HG02678 (cell line): ENCODE data around the gene EXTL1.

Experiments used
- ATAC-seq: cut with Tn5 transposase; IDR thresholded peaks from one replicate; pipeline ENCODE4 v1.9.1; 2021; ENCODE audit warnings: mild to moderate bottlenecking, moderate library complexity; ENCODE audit not compliant: unreplicated experiment

EXTL1 gene

DNA sequence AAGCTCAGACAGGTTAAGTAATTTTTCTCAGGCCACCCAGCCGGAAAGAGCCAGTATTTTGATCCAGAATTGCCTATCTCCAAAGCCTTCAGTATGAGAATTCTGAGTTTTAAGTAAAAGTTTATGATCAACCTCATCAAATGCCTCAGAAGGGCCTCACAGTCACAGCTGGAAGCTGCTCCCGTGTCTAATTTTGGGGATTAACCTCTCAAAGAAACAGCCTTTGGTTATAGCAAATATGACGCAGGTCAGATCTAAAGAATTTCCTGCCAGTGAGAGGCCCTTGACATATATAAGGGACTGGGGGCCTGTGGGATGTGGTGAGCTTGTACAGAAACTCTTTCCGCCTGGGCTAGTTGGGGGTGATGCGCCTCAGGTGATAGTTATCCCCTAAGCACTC is 2.3 kb downstream of the EXTL1 start:
- no peak for ATAC-seq

DNA sequence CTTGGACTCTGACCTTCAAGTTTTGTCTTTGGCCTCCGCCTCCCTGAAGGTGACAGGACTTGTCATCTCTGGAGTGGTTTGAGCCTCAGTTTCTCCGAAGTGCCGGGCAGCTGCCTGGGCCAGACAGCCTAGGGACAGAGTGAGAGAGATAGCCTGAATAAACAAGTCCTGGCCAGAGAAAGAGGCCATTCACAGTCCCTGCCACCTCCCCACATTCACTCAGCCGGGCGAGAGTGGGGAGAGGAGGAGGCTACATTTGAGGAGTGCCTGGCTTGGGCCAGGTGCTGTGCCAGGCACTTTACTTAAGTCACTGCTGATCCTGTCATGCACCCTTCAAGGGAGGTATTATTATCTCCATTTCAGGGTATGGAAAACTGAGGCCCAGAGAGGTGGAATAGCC is 3.5 kb downstream of the EXTL1 start:
- ATAC-seq: no peak

DNA sequence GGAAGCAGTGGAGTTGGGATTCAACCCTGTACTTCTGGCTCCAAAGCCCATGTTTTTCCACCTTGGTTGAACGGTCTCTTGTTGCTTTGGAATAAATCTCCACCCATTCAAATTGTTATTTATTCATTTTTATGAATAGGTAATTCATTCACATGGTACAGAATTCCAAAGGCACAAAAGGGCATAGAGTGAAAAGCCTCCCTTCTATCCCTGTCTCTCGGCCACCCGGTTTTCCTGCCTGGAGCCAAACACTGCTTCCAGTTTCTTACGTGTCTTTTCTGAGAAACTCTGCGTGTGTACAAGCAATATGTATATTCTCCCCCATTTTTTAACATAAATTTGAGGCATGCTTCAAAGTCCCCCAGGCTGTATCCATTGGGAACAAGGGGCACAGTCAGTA is 3.9 kb downstream of the EXTL1 start:
- no peak for ATAC-seq

DNA sequence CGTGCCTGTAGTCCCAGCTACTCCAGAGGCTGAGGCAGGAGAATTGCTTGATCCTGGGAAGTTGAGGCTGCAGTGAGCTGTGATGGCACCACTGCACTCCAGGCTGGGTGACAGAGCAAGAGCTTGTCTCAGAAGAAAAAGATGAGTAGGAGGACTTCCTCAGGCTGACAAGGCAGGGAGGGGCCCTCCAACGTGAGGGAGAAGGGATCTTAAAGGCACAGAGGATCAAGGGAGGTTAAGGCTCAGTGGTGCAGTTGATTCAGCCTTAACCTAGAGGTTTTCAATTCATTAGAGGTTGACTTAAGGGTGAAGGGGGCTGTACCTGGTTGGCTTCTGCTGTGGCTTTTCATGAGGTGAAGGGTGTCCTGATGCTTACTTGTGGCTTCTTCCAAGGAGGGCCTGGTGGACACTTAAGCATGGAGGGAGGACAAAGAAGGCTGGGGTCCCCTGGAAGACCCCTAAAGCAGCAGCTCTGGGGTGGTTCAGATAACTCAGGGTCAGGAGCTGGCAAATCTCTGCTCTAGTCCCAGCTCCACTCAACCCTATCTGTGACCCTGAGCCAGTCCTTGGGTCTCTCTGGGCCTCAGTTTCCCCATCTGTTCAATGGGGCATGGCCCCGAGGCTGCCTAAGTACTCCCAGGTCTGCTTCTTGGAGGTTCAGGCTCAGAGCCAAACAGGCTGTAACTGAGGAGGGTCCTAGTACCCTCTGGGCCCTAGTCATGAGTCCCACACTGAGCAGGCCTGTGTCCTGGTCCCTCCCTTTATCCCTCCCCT is 6.3 kb downstream of the EXTL1 start:
- ATAC-seq: no peak

DNA sequence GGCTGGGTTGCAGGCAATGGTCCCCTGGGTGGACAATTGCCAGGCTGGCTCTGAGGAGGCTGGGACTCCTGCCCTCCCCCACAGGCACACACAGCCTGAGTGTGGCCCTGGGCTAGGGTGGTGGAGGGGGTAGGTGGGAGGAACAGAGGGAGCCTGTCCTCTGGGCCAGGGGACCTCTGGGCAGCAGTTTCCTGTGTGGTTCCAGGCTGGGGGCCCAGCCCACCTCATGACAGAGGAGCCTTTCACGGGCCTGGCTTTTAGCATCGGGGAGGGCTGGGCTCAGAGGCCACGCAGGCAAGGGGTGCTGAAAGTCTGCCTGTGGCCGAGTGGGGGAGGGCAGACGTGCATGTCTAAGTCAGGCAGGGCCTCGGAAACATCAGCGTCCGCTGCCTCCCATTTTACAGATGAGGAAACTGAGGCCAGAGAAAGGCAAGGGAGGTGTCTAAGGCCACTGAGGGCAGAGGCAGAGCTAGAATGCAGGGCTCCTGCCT is 7.0 kb downstream of the EXTL1 start:
- no peak for ATAC-seq

DNA sequence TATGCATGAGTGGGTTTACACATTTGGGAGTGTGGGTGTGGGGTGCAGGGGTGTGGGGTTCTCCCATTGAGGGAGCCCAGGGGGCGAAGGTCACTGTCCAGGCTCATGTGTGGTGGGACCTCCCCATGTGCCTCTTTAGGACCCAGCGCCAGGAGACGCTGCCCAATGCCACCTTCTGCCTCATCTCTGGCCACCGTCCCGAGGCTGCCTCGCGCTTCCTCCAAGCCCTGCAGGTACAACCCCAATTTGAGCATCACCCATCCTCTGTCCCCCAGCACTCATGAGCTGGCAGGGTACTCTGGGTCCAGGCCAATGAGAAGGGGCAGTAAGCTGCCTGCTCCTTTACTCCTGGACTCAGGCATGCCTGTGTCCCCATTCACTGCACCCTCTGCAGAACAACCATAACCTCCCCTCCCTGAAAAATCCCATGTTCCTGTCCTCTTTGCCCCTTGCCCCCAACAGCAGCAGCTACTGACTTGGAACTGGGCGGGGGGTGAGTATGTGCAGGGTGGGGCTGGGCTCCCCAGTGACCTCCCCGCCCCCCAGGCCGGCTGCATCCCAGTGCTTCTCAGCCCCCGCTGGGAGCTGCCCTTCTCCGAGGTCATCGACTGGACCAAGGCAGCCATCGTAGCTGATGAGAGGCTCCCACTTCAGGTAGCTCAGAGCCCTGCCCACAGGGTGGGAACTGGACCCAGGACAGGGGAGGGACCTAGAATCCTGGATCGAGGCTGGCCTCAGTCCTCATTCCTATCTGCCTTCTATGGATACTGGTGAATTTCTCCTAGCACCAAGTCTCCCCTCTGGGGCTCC is 7.7 kb downstream of the EXTL1 start:
- ATAC-seq: no peak

DNA sequence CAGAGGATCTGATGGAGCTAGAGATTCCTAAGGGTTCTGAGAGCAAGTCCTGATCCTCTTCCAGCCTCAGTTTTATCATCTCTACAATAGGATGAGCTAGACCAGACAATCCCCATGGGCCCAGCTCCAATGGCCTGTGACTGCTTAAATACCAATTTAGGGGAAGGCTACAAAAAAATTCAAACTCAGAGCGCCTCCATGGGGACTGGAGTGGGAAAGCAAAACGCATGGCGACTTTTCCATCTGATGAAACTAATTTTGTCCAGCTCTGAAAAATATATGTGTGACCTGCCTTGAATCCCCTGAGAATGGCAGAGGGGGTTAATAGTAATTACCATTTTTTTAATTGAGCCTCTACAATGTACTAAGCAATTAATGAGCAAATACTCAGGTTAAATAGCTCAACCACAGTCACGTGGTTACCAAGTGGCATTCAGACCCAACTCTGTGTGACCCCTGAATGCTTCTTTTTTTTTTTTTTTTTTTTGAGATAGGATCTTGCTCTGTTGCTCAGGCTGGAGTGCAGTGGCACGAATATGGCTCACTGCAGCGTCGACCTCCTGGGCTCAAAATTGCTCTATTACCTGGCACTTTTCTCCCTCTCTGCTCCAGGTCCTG is 8.4 kb downstream of the EXTL1 start:
- ATAC-seq: no peak

DNA sequence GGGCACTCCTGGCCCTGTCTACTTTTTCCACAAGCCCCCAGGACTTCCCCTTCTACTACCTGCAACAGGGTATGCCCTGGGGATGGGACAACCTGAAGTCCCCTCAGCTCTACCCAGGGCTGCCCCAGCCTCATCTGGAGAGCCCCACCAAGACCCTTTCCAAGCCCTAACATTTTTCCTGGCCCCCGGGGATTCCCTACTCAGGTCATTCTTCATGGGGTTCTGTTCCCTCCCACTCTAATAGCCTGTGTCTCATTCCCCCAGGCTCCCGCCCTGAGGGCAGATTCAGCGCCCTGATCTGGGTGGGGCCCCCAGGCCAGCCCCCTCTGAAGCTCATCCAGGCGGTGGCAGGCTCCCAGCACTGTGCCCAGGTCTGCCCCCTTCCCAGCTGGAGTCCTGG is 9.6 kb downstream of the EXTL1 start:
- no peak for ATAC-seq

DNA sequence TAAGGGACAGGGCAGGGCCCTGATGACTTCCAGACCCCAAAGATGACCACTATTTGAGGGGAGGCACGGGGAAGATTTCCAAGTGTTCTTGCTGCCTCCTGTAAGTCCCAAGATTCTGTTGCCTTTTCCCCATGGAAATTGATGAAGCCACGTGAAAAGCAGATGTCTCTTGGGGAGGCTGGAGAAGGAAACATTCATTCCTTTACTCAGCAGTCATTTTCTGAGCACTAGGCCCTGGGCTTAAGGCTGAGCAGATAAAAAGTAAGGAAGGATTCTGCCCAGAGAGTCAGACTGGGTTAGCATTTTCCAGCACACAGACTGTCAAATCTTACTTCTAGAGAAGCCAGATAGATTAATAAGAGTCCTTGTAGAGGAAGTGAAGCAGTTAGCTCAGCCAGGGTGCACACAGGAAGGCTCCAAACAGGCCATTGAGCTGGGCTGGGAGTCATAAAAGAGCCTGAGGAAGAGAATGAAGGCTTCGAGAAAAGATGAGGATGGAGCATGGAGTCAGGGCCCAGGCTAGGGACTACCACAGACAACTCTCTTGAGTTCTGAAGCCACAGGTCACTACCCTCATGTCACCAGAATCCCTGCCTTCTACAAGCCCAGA is 10.1 kb downstream of the EXTL1 start:
- no peak for ATAC-seq

DNA sequence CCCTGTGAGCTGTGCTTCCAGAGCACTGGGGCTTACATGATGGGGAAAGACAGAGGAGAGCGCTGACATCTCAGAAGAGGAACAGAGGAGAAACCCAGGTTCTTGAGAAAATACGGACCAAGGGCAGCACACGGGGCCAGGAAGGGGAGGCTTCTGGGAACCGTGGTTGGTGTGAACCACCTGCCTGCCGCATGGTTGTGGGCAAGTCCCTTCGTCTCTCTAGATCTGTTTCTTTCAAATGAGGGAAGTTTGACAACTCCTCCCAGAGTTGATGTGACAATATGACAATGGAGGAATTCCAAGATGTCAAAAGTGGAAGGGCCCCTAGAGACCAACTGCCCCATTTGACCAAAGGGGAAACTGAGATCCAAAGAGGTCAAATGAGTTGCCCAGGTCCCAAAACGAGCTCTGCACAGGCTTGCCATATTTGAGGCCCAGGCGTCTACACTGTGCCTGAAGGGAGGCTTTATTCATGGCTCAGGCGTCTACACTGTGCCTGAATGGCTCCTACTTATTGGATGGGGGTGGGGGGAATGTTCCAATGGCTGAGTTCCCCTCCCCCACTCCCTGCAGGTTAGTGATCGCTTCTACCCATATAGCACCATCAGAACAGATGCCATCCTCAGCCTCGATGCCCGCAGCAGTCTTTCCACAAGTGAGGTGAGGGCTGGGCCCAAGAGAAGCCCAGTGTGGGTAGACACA is 11.2 kb downstream of the EXTL1 start:
- no peak for ATAC-seq

DNA sequence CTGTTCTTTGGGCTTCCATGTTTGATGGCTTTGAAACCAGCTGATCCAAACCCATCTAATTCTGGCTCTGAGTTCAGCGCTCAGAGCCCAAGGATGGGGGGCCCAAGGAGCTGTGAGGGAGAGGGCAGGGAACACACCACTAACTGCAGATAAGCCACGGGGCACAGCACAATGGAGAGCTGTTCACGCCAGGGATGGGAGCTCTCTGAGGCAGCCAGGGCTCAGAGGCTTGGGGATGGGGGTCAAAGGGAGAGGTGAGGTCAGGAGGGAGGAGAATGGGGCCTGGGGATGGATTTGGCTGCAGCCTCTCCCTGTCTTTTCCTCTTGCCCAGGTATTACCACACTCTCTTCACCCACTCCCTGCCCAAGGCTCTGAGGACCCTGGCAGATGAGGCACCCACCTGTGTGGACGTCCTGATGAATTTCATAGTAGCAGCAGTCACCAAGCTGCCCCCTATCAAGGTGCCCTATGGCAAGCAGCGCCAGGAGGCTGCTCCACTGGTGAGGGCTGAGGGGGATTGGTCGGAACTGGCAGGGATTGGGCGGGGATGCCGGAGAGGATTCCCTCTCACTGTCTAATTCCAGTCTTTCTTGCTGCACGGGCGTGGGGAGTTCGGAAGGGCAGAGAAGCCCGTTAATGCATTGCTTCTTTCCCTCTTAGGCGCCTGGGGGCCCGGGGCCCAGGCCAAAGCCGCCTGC is 13.1 kb downstream of the EXTL1 start:
- ATAC-seq: no peak

DNA sequence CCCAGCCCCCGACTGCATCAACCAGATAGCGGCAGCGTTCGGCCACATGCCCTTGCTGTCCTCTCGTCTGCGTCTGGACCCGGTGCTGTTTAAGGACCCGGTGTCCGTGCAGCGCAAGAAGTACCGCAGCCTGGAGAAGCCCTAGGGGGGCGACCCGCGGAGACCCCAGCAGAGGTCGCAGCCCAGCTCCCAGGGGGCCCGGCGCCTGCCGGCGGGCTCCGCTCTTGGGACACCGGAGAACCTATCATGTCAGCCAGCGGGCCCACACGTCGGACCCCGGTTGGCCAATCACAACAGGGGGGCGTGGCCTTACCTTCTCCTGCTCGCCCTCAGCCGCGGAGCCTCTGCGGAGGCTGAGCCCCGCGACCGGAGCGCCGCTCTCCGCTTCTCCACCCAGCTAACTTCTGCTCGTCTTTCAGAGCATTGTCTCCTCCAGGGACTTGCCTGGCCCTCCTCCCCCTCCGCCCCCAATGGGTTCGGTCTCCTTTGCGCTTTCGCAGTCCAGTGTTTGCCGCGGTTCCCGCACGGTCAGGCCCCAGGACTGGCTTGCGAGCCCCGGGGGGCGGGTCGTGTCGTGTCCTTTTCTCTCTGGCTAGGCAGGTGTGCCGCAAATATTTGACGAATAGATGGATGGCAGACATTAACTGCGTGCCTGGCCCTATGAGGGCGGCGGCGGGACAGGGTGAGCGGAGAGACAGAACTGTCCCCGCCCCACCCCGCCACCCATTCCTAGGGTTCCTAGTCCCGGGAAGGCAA is 13.8 kb downstream of the EXTL1 start:
- peak; percentile 92 for ATAC-seq

DNA sequence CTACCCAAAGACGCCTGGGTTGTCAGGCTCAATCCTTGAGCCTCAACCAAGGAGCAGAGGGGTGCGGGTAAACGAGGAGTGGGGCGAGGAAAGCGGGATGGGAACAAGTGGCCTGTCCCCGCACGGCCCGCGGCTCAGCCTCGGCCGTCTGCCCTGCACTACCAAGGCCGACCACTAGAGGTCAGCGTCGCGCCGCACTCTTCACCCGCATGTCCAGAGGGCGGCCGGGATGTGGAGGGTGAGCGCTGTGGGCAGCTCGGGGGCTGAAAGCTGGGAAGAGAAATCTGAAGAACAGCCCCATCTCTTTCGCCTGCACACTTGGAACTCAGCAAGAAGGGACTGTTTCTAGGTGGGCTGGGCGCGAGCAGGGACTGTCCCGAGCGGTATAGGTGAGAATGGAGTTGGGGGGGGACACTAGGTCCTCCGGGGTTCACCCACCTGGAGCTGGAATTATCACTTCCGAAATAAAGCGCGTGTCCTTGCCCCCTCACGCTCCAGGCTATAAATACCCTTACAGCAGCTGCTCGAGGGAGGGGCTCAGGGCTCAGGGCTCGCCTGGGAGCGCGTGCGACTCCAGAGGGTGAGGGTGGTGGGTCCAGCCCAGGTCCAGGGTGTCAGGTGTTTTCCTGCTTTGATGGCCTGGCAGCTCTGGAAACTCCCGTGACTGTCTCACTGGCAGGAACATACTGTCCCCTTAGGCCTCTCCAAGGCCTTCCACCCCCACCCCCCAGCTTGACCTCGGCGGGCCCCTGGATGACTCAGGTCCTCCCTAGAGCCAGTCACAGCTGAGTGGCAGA is 14.6 kb downstream of the EXTL1 start:
- peak; percentile 70 for ATAC-seq

DNA sequence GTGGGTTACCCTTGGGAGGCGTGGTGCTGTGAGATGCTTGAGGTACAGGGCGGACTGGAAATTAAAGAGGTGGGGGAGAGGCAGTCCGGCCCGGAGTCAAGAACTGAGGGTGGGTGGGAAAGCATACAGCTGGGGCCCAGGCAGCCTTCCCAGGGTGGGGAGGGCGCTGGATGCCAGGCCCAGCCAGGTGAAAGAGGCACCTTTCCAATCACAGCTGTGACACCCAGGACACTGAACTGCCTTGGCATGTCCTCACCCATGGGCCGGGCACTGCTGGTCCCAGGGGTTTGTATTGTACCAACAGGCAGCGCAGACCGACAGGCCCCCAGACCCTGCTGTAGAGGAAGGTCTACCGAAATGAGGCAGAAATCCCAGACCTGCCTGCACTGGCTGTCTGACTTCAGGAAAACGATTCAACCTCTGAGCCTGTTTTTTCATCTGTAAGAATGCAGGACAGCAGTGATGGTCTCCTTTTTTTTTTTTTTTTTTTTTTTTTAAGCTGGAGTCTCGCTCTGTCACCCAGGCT is 15.2 kb downstream of the EXTL1 start:
- ATAC-seq: no peak

DNA sequence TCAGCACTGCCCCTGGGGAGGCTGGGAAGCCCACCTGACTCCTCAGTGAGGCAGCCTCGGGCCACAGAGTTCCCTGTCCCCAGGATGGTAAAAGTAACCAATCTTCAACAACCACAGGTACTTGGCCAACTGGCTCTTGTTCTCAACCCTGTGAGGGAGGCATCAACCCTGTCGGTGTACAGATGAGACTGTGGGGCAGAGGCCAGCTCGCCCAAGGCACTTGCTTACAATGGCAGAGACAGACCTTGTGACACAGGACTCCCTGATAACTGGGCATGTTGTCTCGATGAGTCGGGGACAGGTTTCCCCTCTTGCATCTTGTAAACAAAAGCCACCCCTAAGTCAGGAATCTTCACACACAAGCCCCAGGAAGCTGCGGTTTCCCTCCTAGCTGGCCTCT is 16.3 kb downstream of the EXTL1 start:
- no peak for ATAC-seq

DNA sequence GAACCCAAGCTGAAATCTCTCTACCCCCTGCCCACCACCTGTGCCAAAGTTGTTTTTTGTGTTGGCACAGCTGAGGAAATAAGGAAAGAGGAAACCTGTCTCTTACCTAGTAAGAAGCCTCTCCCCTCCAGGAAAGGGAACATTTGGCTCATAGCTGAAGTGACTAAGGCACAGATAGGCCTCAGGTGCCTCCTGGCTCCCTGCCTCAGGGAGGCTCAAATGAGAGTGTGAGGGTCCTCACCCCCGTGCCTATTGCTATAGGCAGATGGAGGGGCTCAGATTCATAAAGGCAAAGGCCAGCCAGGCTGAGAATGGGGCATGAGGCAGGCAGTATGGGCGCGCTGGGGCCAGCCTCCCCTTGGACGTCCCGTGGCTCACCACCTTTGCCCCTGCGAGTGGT is 16.9 kb downstream of the EXTL1 start:
- no peak for ATAC-seq

DNA sequence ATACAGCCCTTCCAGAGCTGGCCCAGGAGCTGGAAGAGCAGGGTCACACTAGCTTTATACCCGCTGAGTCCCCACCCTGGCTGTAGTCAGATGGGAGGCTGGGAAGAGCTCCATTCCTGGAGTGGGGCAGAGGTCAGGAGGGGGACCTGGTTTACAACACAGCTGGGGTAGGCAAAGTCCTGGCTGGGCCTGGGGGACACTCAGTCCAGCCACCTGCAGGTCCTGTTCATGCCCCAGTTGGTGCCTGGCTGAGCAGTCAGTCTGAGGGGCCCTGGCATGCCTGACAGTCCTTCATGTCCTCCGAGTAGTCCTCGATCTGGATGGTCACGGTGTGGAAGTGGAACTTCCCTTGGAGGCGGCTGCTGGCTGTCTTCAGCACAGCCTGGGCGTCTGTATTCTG is 17.3 kb downstream of the EXTL1 start:
- ATAC-seq: no peak

DNA sequence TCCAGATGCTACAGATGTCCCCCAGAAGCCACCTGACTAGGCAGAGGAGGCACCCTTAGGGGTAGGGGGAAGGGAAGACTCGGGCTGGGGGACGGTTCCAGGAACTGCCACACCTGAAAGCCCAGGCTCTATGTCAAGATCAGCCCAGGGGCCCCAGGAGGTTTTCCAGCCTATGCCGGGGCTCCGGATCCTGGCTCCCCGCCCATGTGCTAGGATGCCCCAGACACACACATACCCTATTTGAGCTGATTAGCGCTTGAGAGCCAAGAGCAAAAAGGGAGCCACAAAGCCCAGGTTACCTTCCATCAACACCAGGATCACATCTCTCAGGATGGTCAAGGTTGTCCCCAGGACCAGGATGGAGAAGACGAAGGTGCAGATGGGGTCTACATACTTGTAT is 19.8 kb downstream of the EXTL1 start:
- ATAC-seq: no peak
